ENCODE results near the gene NFATC2.
"Not testable (repeated sequence)": the region's sequence is repeated elsewhere in the genome, so short reads cannot be mapped to it uniquely, and the experiment has no call there.

The NFATC2 gene

GRCh38 chr20:51346686-51347485 is 195.6 kb downstream of the NFATC2 start:
- no peak for DNase-seq

GRCh38 chr20:51345601-51346101 is 196.9 kb downstream of the NFATC2 start:
- DNase-seq, result no peak

DNA sequence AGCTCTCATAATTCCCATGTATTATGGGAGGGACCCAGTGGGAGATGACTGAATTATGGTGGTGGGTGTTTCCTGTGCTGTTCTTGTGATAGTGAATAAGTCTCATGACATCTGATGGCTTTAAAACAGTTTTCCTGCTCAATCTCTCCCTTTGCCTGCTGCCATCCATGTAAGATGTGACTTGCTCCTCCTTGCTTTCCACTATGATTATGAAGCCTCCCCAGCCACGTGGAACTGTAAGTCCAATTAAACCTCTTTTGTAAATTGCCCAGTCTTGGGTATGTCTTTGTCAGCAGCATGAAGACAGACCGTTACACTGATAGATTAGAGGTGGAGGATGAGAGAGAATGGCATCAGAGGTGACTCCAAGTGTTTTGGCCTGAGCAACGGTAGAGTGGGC is 198.7 kb downstream of the NFATC2 start:
- not testable (repeated sequence) for DNase-seq

DNA sequence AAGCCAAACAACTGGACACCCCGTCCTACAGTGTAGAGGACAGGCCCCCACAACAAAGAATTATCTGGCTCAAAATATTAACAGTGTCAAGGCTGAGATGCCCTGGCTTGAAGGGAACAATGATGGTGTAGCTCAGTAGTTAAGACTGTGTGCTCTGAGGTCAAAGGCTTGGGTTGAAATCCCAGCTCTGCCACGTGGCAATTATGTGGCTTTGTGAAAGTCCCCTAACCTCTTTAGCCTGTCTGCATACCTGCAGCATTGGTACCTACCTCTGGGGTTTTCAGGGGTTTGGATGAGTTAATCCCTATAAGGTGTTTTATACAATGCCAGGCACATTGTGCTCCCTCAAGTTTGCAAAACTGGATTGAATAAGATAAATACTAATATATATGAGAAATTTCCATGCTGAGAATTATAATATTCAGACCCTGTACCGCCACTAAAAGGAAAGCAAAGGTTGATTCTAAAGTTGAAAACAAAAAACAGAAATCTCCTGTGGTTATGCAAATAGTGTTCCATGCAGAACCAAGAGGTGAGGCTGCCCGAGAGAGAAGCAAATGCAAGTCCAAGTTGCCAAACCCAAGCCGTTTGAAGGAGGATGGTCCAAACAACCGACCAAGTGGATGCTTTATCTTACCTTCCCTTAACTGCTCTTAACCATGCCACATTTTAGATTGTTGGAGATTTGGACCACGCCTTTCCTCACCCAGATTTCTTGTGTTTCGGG is 199.8 kb downstream of the NFATC2 start:
- no peak for DNase-seq

DNA sequence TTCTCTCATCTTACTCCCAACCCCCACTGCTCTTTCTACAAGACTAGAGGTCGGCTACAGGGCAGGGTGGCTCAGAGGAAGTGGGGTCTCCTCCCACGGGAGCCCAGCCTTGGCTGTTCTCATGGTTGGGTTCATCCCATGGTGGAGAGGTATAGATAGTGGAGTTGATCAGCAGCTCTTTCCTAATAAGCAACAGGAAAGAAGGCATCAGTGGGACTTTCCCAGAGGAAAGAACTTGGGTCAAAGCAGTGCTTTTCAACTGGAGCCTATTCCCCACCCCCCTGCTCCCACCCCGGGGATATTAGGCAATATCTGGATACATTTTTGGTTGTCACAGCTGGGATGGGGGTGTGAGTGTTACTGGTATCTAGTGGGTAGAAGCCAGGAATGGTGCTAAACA is 200.9 kb downstream of the NFATC2 start:
- DNase-seq, result no peak

- DNase-seq, result no peak
Measured at GRCh38 chr20:51340451-51340840, 202.1 kb downstream of the NFATC2 start.

DNA sequence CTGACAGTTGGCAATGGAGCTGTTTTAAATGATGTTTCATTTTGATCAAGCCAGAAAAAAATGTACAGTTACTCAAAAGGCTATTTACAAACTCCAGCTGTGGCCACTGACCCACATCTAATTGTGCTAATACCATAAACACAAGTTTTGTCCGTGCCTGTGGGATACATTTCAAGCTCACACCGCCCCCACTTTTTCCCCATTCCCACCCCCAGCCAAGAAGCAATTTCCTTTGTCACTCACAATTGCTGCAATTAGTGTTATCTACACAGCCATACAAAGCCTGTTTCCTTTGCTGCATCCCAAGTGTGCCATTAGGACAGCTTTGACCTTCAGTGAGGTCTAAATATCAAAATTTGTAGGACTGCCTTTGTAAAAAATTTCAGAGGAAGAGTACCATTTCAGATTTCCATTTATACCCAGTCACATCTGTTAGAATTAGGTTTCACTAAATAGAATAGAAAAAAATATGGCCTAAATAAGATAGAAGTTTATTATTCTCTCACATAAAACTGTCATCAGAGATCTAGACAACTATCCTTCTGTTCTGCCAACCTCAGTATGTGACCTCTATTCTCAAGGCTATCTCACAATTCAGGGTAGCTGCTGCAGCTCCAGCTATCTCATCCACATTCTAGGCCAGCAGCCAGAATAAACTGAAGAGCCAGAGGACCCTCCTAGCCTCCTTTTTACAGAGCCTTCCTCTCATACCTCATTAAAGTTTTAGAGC is 202.6 kb downstream of the NFATC2 start:
- no peak for DNase-seq

DNA sequence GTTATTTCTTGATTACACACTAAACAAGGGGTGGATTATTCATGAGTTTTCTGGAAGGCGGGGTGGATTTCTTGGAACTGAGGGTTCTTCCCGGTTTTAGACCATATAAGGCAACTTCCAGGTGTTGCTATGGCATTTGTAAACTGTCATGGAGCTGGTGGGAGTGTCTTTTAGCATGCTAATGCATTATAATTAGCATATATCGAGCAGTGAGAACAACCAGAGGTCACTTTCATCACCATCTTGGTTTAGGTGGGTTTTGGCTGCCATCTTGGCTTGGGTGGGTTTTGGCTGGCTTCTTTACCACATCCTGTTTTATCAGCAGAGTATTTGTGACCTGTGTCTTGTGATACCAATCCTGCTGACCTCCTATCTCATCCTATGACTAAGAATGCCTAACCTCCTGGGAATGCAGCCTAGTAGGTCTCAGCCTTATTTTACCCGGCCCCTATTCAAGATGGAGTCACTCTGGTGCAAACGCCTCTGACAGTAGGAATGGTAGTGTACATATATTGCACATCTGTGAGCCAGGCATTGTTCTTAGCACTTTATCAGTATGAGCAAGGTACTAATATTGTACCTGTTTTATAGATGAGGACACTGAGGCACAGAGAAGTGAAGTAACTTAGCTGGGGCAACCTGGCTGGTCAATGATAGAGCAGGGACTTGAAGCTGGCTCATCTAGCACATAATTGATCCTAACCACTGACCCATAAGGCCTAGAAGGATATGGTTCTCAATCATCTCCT is 203.7 kb downstream of the NFATC2 start:
- no peak for DNase-seq

DNA sequence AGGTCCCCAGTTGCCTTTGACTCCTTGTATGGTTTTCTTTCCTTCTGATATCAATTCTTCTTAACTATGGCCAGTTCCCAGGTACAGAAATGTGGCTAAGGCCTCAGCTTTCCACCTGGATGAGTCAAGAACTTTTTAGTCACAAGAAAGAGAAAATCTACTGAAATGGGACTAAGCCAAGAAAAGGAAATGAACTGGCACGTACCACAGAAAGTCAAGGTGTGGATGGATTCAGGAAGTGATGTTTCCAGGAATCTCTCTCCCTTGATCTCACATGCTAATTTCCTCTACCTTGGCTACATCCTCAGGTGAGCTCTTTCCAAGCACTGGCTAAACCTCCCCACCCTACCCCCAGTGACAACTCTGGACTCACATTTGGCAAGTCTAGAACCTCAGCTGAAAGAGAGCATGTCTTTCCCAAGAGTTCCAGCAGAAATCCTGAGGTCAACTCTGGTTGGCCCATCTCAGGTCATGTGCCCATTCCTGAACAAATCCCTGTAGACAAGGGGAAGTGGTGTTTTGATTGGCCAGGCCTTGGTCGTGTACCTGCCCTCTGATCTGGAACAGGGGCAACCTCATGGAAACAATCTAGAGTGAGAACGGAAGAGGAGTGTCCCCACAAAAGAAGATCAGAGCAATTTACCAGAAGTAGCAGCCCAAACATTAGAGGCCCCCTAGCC is 205.3 kb downstream of the NFATC2 start:
- no peak for DNase-seq

Data from GDM1 (cell line).